Fibroblast of lung (primary cell): ENCODE results near the gene CAMK2B. TPM values are rescaled to one million over a fixed set of nuclear protein-coding genes. Genes with fewer than 3 reads are reported as not detected.

Experiments
- DNase-seq, 2 donors: peaks; one replicate each; pipeline versions ENCODE4 v3.0.0 to v3.0.0-alpha.2; 2010; ENCODE audit warnings: low read depth in 2 of 2
- H2AFZ ChIP-seq: 2 replicates; pipeline ENCODE4 v1.5.1; 2012; ENCODE audit warnings: low read length, control low read depth, inconsistent platforms
- H3K27ac ChIP-seq: 2 replicates; pipeline ENCODE4 v1.5.1; 2011; ENCODE audit warnings: low read length, control low read depth; ENCODE audit not compliant: insufficient read depth
- H3K27me3 ChIP-seq: 2 replicates; pipeline ENCODE4 v1.5.1; 2011; ENCODE audit warnings: mild to moderate bottlenecking, low read length; ENCODE audit not compliant: control insufficient read depth, insufficient read depth
- H3K36me3 ChIP-seq: 2 replicates; pipeline ENCODE4 v1.5.1; 2011; ENCODE audit warnings: low read length; ENCODE audit not compliant: control insufficient read depth, insufficient read depth
- H3K4me1 ChIP-seq: 2 replicates; pipeline ENCODE4 v1.5.1; 2011; ENCODE audit warnings: low read length; ENCODE audit not compliant: control insufficient read depth, insufficient read depth; ENCODE audit errors: extremely low read depth
- H3K4me2 ChIP-seq: 2 replicates; pipeline ENCODE4 v1.5.1; 2011; ENCODE audit warnings: low read length, control low read depth; ENCODE audit not compliant: insufficient read depth; ENCODE audit errors: extremely low read depth
- H3K4me3 ChIP-seq, 4 experiments: fragments of 200-600 bp in 1 of 4; sonication (generic) in 1 of 4; replicated peaks in 1 of 4; 2 replicates each; pipeline ENCODE4 v1.5.1; 2011 to 2016; ENCODE audit warnings: low read length in 4 of 4, low read depth in 3 of 4, mild to moderate bottlenecking in 3 of 4, control low read depth in 2 of 4, inconsistent platforms in 1 of 4, mixed read lengths in 1 of 4; ENCODE audit not compliant: insufficient read depth in 1 of 4; ENCODE audit errors: control extremely low read depth in 1 of 4
- H3K79me2 ChIP-seq: 2 replicates; pipeline ENCODE4 v1.5.1; 2012; ENCODE audit warnings: mild to moderate bottlenecking, low read length, inconsistent platforms; ENCODE audit not compliant: control insufficient read depth, insufficient read depth
- H3K9ac ChIP-seq: 2 replicates; pipeline ENCODE4 v1.5.1; 2011; ENCODE audit warnings: mild to moderate bottlenecking, low read length, control low read depth; ENCODE audit not compliant: insufficient read depth
- H3K9me3 ChIP-seq: 2 replicates; pipeline ENCODE4 v1.5.1; 2012; ENCODE audit warnings: low read depth, low read length; ENCODE audit not compliant: control insufficient read depth, insufficient read depth
- H4K20me1 ChIP-seq: 2 replicates; pipeline ENCODE4 v1.5.1; 2011; ENCODE audit warnings: low read length; ENCODE audit not compliant: control insufficient read depth, insufficient read depth; ENCODE audit errors: extremely low read depth
- EZH2 ChIP-seq: IDR thresholded peaks from 2 replicates; pipeline ENCODE4 v1.5.1; 2012; ENCODE audit warnings: low read length, control low read depth, mild to moderate bottlenecking; ENCODE audit errors: missing control alignments
- polyA plus RNA-seq, 2 donors: library from polyadenylated mRNA; depleted of rRNA in 1 of 2; stranded (reverse) in 1 of 2; unstranded in 1 of 2; fragments of >200 nt; gene quantifications; 2 replicates each; pipeline ENCODE4 v1.2.1, GENCODE V29; 2011 to 2012; ENCODE audit warnings: missing spikeins in 1 of 2
- total RNA-seq: library from RNA; depleted of rRNA; stranded (reverse); fragments of >200 nt; gene quantifications from 2 replicates; pipeline ENCODE4 v1.2.1, GENCODE V29; 2014
- TF ChIP-seq, protein P1 (sequence below), 2 donors: IDR thresholded peaks in 1 of 2; conservative IDR thresholded peaks in 1 of 2; 1 replicate in 1 of 2; 2 replicates in 1 of 2; pipeline ENCODE4 v1.5.1; 2011 to 2012; ENCODE audit warnings: low read length in 2 of 2, control low read depth in 1 of 2, inconsistent platforms in 1 of 2, low read depth in 1 of 2, mild to moderate bottlenecking in 1 of 2

Gene CAMK2B
- total and polyA plus RNA-seq, 2 donors (not counting 1 experiment from before 2014, with no cell fraction given): 0.06 to 0.17 TPM

DNA sequence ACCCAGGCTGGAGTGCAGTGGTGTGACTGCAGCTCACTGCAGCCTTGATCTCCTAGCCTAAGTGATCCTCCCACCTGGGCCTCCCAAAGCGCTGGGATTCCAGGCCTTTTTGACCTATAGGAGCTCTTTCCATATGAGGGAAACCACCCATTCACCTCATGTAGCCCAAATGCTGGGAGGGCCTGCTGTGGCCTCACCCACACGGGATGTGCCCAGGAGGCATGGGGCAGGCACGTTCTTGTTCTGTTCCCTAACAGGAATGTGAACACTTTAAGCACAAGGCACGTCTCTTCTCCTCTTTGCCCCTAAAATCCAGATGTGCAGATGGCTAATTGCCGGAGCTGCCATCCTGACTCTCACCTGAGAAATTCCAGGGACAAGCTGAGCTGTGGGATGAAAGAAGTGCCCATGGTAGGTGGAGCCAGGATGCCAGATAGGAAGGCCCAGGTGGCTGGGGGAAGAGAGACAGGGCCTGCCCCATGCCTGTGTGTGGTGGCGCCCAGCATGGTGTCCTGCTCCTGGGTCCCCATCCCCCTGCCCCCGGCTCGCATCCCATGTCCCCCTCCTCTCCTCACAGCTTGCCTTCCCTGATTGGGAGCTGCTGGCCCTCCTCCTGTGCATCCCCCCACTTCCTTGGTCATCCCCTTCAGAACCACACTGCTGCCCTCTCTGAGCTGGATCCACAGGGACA, 17.3 kb downstream of the CAMK2B start:
- no peak for DNase-seq
- Histone ChIP-seq H3K79me2 (no peaks in the 10 kb centered on the region), H3K27me3 (no peaks in the 10 kb centered on the region), H3K4me2 (no peak overlapping the region), H3K36me3 (no peaks in the 10 kb centered on the region), H3K4me1 (no peaks in the 10 kb centered on the region), H3K9me3 (no peaks in the 10 kb centered on the region), H3K9ac (no peak overlapping the region), H2AFZ (no peak overlapping the region), H3K27ac (no peak overlapping the region), H4K20me1 (no peaks in the 10 kb centered on the region), H3K4me3 (no peak overlapping the region)
- TF ChIP-seq, protein P1, sequence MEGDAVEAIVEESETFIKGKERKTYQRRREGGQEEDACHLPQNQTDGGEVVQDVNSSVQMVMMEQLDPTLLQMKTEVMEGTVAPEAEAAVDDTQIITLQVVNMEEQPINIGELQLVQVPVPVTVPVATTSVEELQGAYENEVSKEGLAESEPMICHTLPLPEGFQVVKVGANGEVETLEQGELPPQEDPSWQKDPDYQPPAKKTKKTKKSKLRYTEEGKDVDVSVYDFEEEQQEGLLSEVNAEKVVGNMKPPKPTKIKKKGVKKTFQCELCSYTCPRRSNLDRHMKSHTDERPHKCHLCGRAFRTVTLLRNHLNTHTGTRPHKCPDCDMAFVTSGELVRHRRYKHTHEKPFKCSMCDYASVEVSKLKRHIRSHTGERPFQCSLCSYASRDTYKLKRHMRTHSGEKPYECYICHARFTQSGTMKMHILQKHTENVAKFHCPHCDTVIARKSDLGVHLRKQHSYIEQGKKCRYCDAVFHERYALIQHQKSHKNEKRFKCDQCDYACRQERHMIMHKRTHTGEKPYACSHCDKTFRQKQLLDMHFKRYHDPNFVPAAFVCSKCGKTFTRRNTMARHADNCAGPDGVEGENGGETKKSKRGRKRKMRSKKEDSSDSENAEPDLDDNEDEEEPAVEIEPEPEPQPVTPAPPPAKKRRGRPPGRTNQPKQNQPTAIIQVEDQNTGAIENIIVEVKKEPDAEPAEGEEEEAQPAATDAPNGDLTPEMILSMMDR (conservative IDR thresholded peaks at IDR 0.05 in 1 of 2, IDR thresholded peaks at IDR 0.05 in 1 of 2; ENCODE audit: low read depth in 1 of 2, low read length in 2 of 2): no peak
- no peak for TF ChIP-seq EZH2

DNA sequence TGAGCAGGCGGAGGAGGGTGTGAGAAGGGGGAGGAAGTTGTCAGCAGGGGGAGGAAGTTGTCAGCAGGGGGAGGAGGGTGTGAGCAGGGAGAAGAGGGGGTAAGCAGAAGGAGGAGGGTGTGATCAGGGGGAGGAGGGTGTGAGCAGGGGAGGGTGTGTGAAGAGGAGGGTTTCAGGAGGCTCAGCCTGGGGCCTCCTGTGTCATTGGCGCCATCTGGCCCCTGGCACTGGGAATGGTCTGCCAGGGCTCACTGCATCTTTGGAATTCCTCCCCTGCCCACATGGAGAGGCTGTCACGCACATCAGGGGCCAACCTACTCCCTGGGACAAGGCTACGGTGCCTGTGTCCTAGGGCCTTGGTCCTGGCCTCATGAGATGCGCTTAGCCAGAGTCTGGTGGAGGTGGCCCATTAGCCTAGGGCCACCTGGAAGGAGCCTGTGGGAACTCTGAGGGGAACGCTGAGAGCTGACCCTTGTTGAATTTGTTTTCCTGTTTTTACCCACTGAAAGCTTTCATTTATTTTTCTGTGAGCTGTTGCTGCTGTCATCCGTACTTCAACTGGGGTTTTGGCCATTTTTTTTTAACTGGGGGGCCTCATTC, 18.0 kb downstream of the CAMK2B start:
- Histone ChIP-seq H3K4me1 (no peaks in the 10 kb centered on the region), H3K27ac (no peak overlapping the region), H4K20me1 (no peaks in the 10 kb centered on the region), H3K27me3 (no peaks in the 10 kb centered on the region), H3K9ac (no peak overlapping the region), H3K9me3 (no peaks in the 10 kb centered on the region), H3K4me2 (no peak overlapping the region), H3K79me2 (no peaks in the 10 kb centered on the region), H3K4me3 (no peak overlapping the region), H2AFZ (no peak overlapping the region), H3K36me3 (no peaks in the 10 kb centered on the region)
- DNase-seq: peak; percentile 39 to 54
- TF ChIP-seq, protein P1 (conservative IDR thresholded peaks at IDR 0.05 in 1 of 2, IDR thresholded peaks at IDR 0.05 in 1 of 2; ENCODE audit: low read depth in 1 of 2, low read length in 2 of 2): peak; percentile 20 to 57
- no peak for TF ChIP-seq EZH2

DNA sequence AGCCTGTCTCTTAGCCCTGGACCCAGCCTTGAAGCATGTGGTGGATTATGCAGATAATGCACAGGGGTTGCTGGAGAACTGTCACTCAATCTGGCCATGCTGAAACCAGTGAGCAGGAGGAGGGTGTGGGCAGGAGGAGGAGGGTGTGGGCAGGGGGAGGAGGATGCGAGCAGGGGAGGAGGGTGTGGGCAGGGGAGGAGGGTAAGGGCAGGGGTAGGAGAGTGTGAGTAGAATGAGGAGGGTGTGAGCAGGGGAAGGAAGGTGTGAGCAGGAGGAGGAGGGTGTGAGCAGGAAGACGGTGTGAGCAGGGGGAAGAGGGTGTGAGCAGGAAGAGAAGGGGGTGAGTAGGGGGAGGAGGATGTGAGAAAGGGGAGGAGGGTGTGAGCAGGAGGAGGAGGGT, 18.8 kb downstream of the CAMK2B start:
- H2AFZ ChIP-seq: no peak overlapping the region
- H3K4me2 ChIP-seq: no peak overlapping the region
- H3K9ac ChIP-seq: no peak overlapping the region
- DNase-seq: no peak
- no peak overlapping the region for H3K4me3 ChIP-seq
- no peaks in the 10 kb centered on the region for H3K36me3 ChIP-seq
- H3K27ac ChIP-seq: no peak overlapping the region
- no peaks in the 10 kb centered on the region for H3K9me3 ChIP-seq
- no peaks in the 10 kb centered on the region for H3K4me1 ChIP-seq
- no peak for TF ChIP-seq EZH2
- TF ChIP-seq, protein P1 (conservative IDR thresholded peaks at IDR 0.05 in 1 of 2, IDR thresholded peaks at IDR 0.05 in 1 of 2; ENCODE audit: low read depth in 1 of 2, low read length in 2 of 2): no peak
- no peaks in the 10 kb centered on the region for H3K79me2 ChIP-seq
- no peaks in the 10 kb centered on the region for H3K27me3 ChIP-seq
- no peaks in the 10 kb centered on the region for H4K20me1 ChIP-seq
